Effector CD8-positive, alpha-beta T cell (primary cell): ENCODE results near the gene C16orf74.

Source experiments
- DNase-seq: peaks from one replicate; lab custom pipeline; 2025; lab: John Stamatoyannopoulos, UW

Gene C16orf74

GRCh38 chr16:85718682-85719081, 32.2 kb downstream of the C16orf74 start:
- no peak for DNase-seq

GRCh38 chr16:85718153-85718477, 32.8 kb downstream of the C16orf74 start:
- DNase-seq = no peak

GRCh38 chr16:85717393-85718152, 33.3 kb downstream of the C16orf74 start:
- peak; percentile 21 for DNase-seq

GRCh38 chr16:85716680-85717038, 34.2 kb downstream of the C16orf74 start:
- DNase-seq = no peak

GRCh38 chr16:85716022-85716679, 34.7 kb downstream of the C16orf74 start:
- DNase-seq = no peak

- DNase-seq = no peak
Measured at GRCh38 chr16:85715169-85716021, 35.5 kb downstream of the C16orf74 start.

- DNase-seq = no peak
Measured at GRCh38 chr16:85712801-85713200, 38.1 kb downstream of the C16orf74 start.

- DNase-seq = no peak
Measured at GRCh38 chr16:85711982-85712587, 38.8 kb downstream of the C16orf74 start.

- no peak for DNase-seq
Measured at GRCh38 chr16:85710732-85711131, 40.2 kb downstream of the C16orf74 start.

- no peak for DNase-seq
Measured at GRCh38 chr16:85709766-85710585, 40.9 kb downstream of the C16orf74 start.

- DNase-seq = no peak
Measured at GRCh38 chr16:85708338-85708737, 42.6 kb downstream of the C16orf74 start.

- no peak for DNase-seq
Measured at GRCh38 chr16:85707528-85708095, 43.3 kb downstream of the C16orf74 start.

GRCh38 chr16:85706449-85707034, 44.4 kb downstream of the C16orf74 start:
- DNase-seq = no peak

GRCh38 chr16:85704900-85705846, 45.7 kb downstream of the C16orf74 start:
- DNase-seq = no peak

- DNase-seq = no peak
Measured at GRCh38 chr16:85704011-85704410, 46.9 kb downstream of the C16orf74 start.

GRCh38 chr16:85699628-85700027, 51.3 kb downstream of the C16orf74 start:
- no peak for DNase-seq

GRCh38 chr16:85698935-85699558, 51.8 kb downstream of the C16orf74 start:
- DNase-seq = no peak

- DNase-seq = no peak
Measured at GRCh38 chr16:85698459-85698891, 52.4 kb downstream of the C16orf74 start.

- no peak for DNase-seq
Measured at GRCh38 chr16:85697431-85697830, 53.5 kb downstream of the C16orf74 start.
